Astrocyte (in vitro differentiated cells and primary cell): ENCODE results near the gene TELO2. TPM values are rescaled to one million over a fixed set of nuclear protein-coding genes. Genes with fewer than 3 reads are reported as not detected.

ENCODE experiments used
- DNase-seq: peaks from one replicate; pipeline ENCODE4 v3.0.0-alpha.2; 2010; ENCODE audit warnings: low read depth
- FAIRE-seq: peaks from 2 replicates; lab custom pipeline; 2011; peaks lifted over from hg19 to GRCh38; lab: Jason Lieb, UNC
- H2AFZ ChIP-seq: 2 replicates; pipeline ENCODE4 v1.6.0; 2012; ENCODE audit warnings: low read depth, low read length, inconsistent platforms
- H3K27ac ChIP-seq: 2 replicates; pipeline ENCODE4 v1.5.1; 2011; ENCODE audit warnings: low read depth, low read length, inconsistent platforms
- H3K27me3 ChIP-seq: 2 replicates; pipeline ENCODE4 v1.6.0; 2011; ENCODE audit warnings: low read length, inconsistent platforms; ENCODE audit not compliant: insufficient read depth
- H3K36me3 ChIP-seq: 2 replicates; pipeline ENCODE4 v1.5.1; 2011; ENCODE audit warnings: low read length, inconsistent platforms; ENCODE audit not compliant: insufficient read depth
- H3K4me1 ChIP-seq: 2 replicates; pipeline ENCODE4 v1.5.1; 2011; ENCODE audit warnings: low read length, inconsistent platforms; ENCODE audit not compliant: insufficient read depth
- H3K4me2 ChIP-seq: 2 replicates; pipeline ENCODE4 v1.6.0; 2012; ENCODE audit warnings: low read length, inconsistent platforms
- H3K4me3 ChIP-seq: 2 replicates; pipeline ENCODE4 v1.5.1; 2011; ENCODE audit warnings: low read depth, mild to moderate bottlenecking, low read length, inconsistent platforms; ENCODE audit not compliant: insufficient read depth
- H3K79me2 ChIP-seq: 2 replicates; pipeline ENCODE4 v1.6.0; 2012; ENCODE audit warnings: mild to moderate bottlenecking, low read length, inconsistent platforms; ENCODE audit not compliant: insufficient read depth
- H3K9ac ChIP-seq: 2 replicates; pipeline ENCODE4 v1.6.0; 2012; ENCODE audit warnings: mild to moderate bottlenecking, low read length, inconsistent platforms
- H3K9me3 ChIP-seq: 2 replicates; pipeline ENCODE4 v1.5.1; 2012; ENCODE audit warnings: low read depth, mild to moderate bottlenecking, low read length, inconsistent platforms; ENCODE audit not compliant: insufficient read depth
- H4K20me1 ChIP-seq: 2 replicates; pipeline ENCODE4 v1.6.0; 2012; ENCODE audit warnings: low read length, inconsistent platforms; ENCODE audit not compliant: insufficient read depth
- H3K27ac Mint-ChIP-seq: one replicate; pipeline ENCODE4 v1.8.0; 2021; ENCODE audit warnings: mild to moderate bottlenecking, mixed read lengths; ENCODE audit not compliant: unreplicated experiment
- H3K27me3 Mint-ChIP-seq: one replicate; pipeline ENCODE4 v1.8.0; 2021; ENCODE audit warnings: low read depth, mixed read lengths; ENCODE audit not compliant: unreplicated experiment
- H3K36me3 Mint-ChIP-seq: one replicate; pipeline ENCODE4 v1.8.0; 2021; ENCODE audit warnings: low read depth, mixed read lengths; ENCODE audit not compliant: unreplicated experiment
- H3K4me1 Mint-ChIP-seq: one replicate; pipeline ENCODE4 v1.8.0; 2021; ENCODE audit warnings: low read depth, mixed read lengths; ENCODE audit not compliant: unreplicated experiment
- H3K4me3 Mint-ChIP-seq: one replicate; pipeline ENCODE4 v1.8.0; 2021; ENCODE audit warnings: mild to moderate bottlenecking, moderate library complexity, mixed read lengths; ENCODE audit not compliant: unreplicated experiment
- H3K9me3 Mint-ChIP-seq: one replicate; pipeline ENCODE4 v1.8.0; 2021; ENCODE audit warnings: mild to moderate bottlenecking, mixed read lengths; ENCODE audit not compliant: unreplicated experiment
- EZH2 ChIP-seq: IDR thresholded peaks from 2 replicates; pipeline ENCODE4 v1.6.1; 2012; ENCODE audit warnings: mild to moderate bottlenecking, low read length, inconsistent platforms; ENCODE audit not compliant: insufficient read depth
- total RNA-seq: library from RNA; stranded (reverse); gene quantifications from 2 replicates; pipeline ENCODE4 v1.2.1, GENCODE V29; 2021
- TF ChIP-seq, protein P1 (sequence below): IDR thresholded peaks from 2 replicates; pipeline ENCODE4 v1.5.1; 2011; ENCODE audit warnings: low read depth, mild to moderate bottlenecking, inconsistent platforms, low read length, moderate library complexity; ENCODE audit not compliant: insufficient read depth

TELO2 gene
- total RNA-seq, 1 donor from 2014 or later: 21.1 TPM

DNA sequence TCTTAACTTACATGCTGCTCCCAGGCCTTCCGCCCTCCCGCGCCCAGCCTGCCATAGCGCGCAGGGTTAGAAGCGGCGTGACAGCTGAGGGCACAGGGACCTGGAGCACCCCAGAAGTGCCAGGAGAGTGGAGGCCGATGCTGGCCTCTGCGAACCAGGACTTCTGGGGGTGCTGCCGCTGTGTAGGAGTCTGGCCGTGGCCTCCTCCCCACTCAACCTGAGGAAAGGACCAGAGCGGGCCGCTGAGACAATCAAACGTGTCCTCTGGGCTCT, 38.4 kb downstream of the TELO2 start:
- Mint-ChIP-seq H3K27me3 (no peaks in the 10 kb centered on the region), H3K36me3 (peaks cover 8% of the 10 kb centered on the region), H3K27ac (no peak overlapping the region), H3K9me3 (no peaks in the 10 kb centered on the region), H3K4me1 (peaks cover 2% of the 10 kb centered on the region), H3K4me3 (no peak overlapping the region)
- Histone ChIP-seq H3K36me3 (no peaks in the 10 kb centered on the region), H3K27me3 (no peaks in the 10 kb centered on the region), H3K4me3 (no peak overlapping the region), H3K4me1 (peaks cover 4% of the 10 kb centered on the region), H3K4me2 (no peak overlapping the region), H3K9ac (no peak overlapping the region), H2AFZ (no peak overlapping the region), H3K27ac (no peak overlapping the region), H3K79me2 (peaks cover 18% of the 10 kb centered on the region), H3K9me3 (no peaks in the 10 kb centered on the region), H4K20me1 (peaks cover 7% of the 10 kb centered on the region)
- FAIRE-seq: no peak
- no peak for DNase-seq
- TF ChIP-seq, protein P1, sequence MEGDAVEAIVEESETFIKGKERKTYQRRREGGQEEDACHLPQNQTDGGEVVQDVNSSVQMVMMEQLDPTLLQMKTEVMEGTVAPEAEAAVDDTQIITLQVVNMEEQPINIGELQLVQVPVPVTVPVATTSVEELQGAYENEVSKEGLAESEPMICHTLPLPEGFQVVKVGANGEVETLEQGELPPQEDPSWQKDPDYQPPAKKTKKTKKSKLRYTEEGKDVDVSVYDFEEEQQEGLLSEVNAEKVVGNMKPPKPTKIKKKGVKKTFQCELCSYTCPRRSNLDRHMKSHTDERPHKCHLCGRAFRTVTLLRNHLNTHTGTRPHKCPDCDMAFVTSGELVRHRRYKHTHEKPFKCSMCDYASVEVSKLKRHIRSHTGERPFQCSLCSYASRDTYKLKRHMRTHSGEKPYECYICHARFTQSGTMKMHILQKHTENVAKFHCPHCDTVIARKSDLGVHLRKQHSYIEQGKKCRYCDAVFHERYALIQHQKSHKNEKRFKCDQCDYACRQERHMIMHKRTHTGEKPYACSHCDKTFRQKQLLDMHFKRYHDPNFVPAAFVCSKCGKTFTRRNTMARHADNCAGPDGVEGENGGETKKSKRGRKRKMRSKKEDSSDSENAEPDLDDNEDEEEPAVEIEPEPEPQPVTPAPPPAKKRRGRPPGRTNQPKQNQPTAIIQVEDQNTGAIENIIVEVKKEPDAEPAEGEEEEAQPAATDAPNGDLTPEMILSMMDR: no peak
- no peak for TF ChIP-seq EZH2

DNA sequence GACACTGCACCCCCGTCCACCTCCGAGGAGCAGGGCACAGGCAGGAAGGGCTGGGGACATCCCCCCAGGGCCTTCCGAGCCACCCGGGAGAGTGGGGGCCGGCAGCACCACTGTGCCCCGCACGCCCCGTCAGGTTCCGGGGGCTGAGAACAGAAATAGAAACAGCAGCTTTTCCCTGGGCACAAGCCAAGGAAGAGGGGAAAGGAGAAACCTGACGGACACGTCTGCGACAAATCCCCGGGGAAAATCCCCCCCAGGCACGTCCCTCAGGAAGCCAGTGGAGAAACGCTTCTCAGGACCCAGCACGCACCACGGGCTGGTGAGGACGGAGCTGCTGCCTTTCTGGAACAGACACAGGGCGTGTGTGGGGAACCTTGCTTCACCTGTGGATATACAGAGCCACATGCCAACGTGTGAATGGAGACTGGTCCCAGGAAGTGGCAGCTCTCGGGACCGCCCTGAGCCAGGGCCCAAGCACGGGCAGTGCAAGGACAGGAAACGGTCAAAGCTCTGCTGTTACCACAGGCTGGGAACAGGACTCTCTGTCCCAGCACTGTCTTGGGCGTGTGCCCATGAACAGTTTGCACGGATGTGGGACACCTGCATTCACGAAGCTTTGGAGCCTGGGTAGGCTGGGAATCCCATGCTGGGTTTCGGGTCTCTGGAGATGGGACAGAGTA, 39.1 kb downstream of the TELO2 start:
- no peak overlapping the region for H3K4me2 ChIP-seq

DNA sequence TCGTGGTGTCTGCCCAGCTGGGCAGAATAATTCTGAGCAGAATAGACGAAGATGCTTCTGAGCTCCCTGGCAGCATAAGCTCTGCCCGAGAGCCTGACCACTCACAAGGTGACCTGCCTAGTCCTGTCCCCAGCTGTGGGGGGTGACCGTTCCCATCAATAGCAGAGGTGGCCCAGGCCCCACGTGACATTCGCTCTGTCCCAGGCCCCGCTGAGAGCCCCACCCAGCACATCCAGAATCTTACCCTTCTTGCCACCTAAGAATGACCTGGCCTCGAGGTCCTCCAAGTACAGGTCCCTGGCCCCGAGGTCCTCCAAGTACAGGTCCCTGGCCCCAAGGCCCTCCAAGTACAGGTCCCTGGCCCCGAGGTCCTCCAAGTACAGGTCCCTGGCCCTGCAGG, 39.6 kb downstream of the TELO2 start:
- Histone ChIP-seq H3K79me2 (peaks cover 20% of the 10 kb centered on the region), H2AFZ (no peak overlapping the region), H3K9me3 (no peaks in the 10 kb centered on the region), H3K4me2 (no peak overlapping the region), H3K4me1 (peaks cover 4% of the 10 kb centered on the region), H3K36me3 (no peaks in the 10 kb centered on the region), H3K27ac (no peak overlapping the region), H3K9ac (no peak overlapping the region), H3K27me3 (no peaks in the 10 kb centered on the region), H3K4me3 (no peak overlapping the region), H4K20me1 (peaks cover 11% of the 10 kb centered on the region)
- peaks cover 8% of the 10 kb centered on the region for H3K36me3 Mint-ChIP-seq
- TF ChIP-seq, protein P1: no peak
- TF ChIP-seq EZH2: no peak
- H3K4me3 Mint-ChIP-seq: no peak overlapping the region
- DNase-seq (no peak), FAIRE-seq (no peak)
- H3K4me1 Mint-ChIP-seq: peaks cover under 1% of the 10 kb centered on the region
- H3K27me3 Mint-ChIP-seq: no peaks in the 10 kb centered on the region
- H3K27ac Mint-ChIP-seq: no peak overlapping the region
- H3K9me3 Mint-ChIP-seq: no peaks in the 10 kb centered on the region

More for the DNA sequence above, 39.1 kb downstream of the TELO2 start:
- Histone ChIP-seq H3K4me3 (no peak overlapping the region), H3K4me1 (peaks cover 4% of the 10 kb centered on the region), H4K20me1 (peaks cover 7% of the 10 kb centered on the region), H3K9ac (no peak overlapping the region), H3K27me3 (no peaks in the 10 kb centered on the region), H3K27ac (no peak overlapping the region), H3K36me3 (no peaks in the 10 kb centered on the region), H3K79me2 (peaks cover 20% of the 10 kb centered on the region), H2AFZ (no peak overlapping the region), H3K9me3 (no peaks in the 10 kb centered on the region)
- Mint-ChIP-seq H3K4me3 (no peak overlapping the region), H3K9me3 (no peaks in the 10 kb centered on the region), H3K27me3 (no peaks in the 10 kb centered on the region), H3K27ac (no peak overlapping the region), H3K36me3 (peaks cover 8% of the 10 kb centered on the region), H3K4me1 (peaks cover 2% of the 10 kb centered on the region)
- FAIRE-seq (no peak), DNase-seq (no peak)
- TF ChIP-seq, protein P1: no peak
- TF ChIP-seq EZH2: no peak
